Iris pigment epithelial cell (primary cell): ENCODE results near the gene RHBDD1.

Experiments
- DNase-seq: peaks from one replicate; pipeline ENCODE4 v3.0.0-alpha.2; 2011; ENCODE audit warnings: low read depth

Gene RHBDD1

DNA sequence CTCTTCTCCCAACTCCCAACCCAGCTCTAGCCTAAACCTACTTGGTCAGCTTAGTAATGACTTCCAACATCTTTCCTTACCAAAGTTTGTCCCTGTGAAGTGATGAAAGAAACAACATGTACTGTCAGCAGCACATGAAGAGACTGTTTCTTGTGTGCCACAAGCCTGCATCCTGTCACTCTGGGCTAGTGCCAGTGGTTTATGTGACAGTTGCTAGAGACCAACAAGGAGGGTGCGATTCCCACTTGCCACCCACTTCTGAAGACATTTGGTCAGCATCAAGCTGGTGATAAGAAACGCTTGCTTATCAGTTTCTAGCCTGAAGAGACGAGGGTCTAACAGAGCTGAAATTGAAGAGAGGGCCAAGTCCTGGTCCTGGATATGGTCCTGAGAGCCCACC is 195.5 kb downstream of the RHBDD1 start:
- DNase-seq: no peak

DNA sequence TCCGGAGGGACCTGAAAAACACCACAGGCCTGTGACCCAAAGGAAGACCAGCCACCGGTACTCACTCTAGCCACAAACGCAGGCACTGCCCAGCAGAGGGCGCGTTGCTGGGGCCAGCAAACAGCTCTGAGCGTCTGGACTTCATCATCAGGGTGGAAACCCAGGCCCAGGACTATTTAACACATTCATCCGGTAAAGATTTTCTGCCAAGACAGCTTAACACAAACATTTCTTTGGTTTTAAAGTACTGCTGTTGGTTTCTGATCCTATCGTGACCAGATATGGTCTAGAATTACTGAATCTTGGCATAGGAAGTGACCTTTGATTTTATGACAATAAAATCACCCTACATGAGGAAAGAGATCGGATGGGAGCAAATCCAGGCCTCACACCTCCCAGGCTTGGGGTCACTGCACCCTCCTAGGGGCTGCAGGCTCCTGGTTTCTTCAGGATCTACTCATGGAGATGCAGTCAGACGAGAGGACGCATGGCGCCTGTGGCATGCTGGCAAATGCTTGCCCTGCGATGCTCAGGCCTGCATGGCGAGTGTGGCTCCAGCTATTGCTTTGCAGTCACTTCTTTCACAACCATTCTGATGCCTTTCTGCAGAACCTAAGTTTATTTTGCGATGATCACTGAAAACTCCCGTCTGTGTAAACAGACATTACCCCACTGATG is 197.8 kb downstream of the RHBDD1 start:
- DNase-seq: peak; percentile 59

DNA sequence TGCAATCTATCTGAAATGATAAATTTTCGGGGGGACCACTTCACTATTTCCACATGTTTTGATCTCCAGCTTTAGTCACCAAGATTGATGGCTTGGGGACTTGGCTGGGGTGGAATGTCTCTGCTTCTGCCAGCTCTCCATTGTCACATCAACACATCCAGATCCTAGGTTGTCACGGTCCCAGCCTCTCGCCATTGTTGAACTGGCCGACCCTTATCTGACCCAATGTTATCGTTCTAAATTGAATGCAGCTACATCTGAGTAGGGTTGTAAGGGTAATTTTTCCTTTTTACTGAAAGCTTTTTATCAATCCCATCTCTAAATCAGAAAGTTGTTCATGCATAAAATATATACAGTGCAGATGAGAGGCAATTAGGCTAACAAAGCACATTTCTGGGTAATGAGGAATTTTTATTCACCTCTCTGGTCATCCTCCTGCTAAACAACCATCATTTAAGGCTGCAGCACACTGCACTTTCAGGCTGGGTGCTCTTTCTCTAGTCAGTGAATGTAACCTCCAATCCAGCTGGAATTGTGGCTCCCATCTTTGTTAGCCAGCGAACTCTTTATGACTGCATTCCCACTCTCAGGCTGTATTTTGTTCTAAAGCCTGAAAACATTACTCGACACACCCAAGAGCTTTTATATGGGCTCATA is 200.0 kb downstream of the RHBDD1 start:
- DNase-seq: no peak

GRCh38 chr2:227036527-227036926 is 200.7 kb downstream of the RHBDD1 start:
- DNase-seq: no peak

DNA sequence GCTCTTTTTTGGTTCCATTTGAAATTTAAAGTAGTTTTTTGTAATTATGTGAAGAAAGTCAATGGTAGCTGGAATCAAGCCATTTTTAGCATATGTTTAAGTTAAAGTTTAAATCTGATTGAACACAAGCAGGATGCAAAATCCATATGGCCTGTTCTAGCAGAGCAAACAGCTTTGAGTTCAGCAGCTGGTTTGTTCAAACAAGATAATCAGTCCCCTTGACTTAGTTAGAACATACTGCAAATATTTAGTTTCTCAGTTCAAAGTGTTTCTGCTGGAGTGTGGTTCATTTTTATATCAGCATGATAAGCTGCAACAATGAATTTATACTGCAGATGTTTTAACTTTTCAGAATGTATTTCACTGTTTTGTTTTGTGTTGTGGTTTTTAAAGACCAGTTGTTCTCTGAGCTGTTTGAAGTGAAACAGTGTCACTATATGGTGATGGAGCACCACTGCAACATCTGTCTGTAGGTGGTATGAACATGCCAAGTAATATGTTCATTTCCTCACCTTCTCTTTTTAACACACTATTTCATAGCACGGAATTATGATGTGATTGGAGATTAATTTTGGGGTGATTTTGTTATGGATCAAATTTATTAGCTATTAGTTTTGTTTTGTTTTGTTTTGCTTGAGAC is 202.8 kb downstream of the RHBDD1 start:
- DNase-seq: no peak

DNA sequence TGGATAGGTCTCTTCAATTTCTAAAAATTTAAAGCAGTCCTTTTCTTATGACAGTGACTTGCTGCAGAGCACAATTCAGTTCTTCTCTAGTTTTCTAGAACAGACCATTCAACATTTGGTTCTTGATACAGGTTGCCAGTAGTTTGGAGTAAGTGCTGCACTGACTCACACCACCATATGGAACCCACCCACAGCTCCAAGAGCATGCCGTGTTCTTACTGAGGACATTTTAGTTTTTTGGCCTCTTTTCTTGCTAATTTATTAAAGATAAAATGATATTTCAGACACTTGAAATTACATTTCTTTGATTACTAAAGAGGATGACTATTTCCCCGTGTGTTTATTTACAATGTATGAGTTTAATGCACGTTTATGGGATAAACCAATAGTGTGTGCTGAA is 208.1 kb downstream of the RHBDD1 start:
- no peak for DNase-seq
